H1 (cell line): Measurements from ENCODE around the gene IFT122. TPM values are rescaled to one million over a fixed set of nuclear protein-coding genes. Genes with fewer than 3 reads are reported as not detected.
A peak's percentile ranks its signal among the peaks of the same experiment; 100 is the strongest.

ENCODE experiments used
- CTCF ChIA-PET: fragments of 300-600 bp; sonication (Branson Sonifier 250); formaldehyde crosslinking; loops from one replicate; lab custom pipeline; 2021; ENCODE audit not compliant: partially characterized antibody; lab: Charles Lee
- POLR2A ChIA-PET: fragments of 300-600 bp; sonication (Branson Sonifier 250); formaldehyde crosslinking; loops from one replicate; lab custom pipeline; 2021; ENCODE audit warnings: inconsistent platforms; ENCODE audit not compliant: partially characterized antibody; lab: Charles Lee
- DNase-seq, 2 experiments: peaks; one replicate each; pipeline versions ENCODE4 v3.0.0 to v3.0.0-alpha.2; 2010 to 2022; ENCODE audit warnings: low spot score in 2 of 2, low read depth in 1 of 2, mixed read lengths in 1 of 2
- FAIRE-seq: peaks from 2 replicates; lab custom pipeline; 2011; peaks lifted over from hg19 to GRCh38; lab: Jason Lieb, UNC
- H2AFZ ChIP-seq: 2 replicates; pipeline ENCODE4 v1.8.1; 2012; ENCODE audit warnings: low read length, inconsistent platforms
- H2AK5ac ChIP-seq: 2 replicates; pipeline ENCODE4 v1.6.1; 2013; ENCODE audit warnings: low read depth, low read length
- H2BK120ac ChIP-seq: replicated peaks from 2 replicates; pipeline ENCODE3; 2013; ENCODE audit warnings: low read depth, low read length, inconsistent platforms
- H2BK12ac ChIP-seq: 2 replicates; pipeline ENCODE4 v1.6.1; 2013; ENCODE audit warnings: low read depth, low read length
- H2BK15ac ChIP-seq: 2 replicates; pipeline ENCODE4 v1.6.1; 2013; ENCODE audit warnings: low read length
- H2BK20ac ChIP-seq: 2 replicates; pipeline ENCODE4 v1.6.1; 2013; ENCODE audit warnings: low read length
- H2BK5ac ChIP-seq: 2 replicates; pipeline ENCODE4 v1.6.1; 2013; ENCODE audit warnings: low read depth, low read length
- H3K14ac ChIP-seq: 2 replicates; pipeline ENCODE4 v1.6.1; 2013; ENCODE audit warnings: inconsistent platforms; ENCODE audit not compliant: insufficient read length
- H3K18ac ChIP-seq: 2 replicates; pipeline ENCODE4 v1.6.1; 2013; ENCODE audit warnings: low read length; ENCODE audit errors: extremely low read depth
- H3K23ac ChIP-seq: 2 replicates; pipeline ENCODE4 v1.6.1; 2013; ENCODE audit warnings: inconsistent platforms; ENCODE audit not compliant: insufficient read length
- H3K23me2 ChIP-seq: 2 replicates; pipeline ENCODE4 v1.6.1; 2013; ENCODE audit warnings: low read depth, low read length
- H3K27ac ChIP-seq: 2 replicates; pipeline ENCODE4 v1.6.1; 2011; ENCODE audit warnings: low read depth, low read length, inconsistent platforms
- H3K27me3 ChIP-seq, 4 experiments: replicated peaks in 1 of 4; 1 replicate in 1 of 4; 2 replicates in 3 of 4; pipeline versions ENCODE4 v1.6.1 to v1.8.1; 2011 to 2013; ENCODE audit warnings: low read length in 3 of 4, mild to moderate bottlenecking in 3 of 4, inconsistent platforms in 2 of 4, mixed read lengths in 2 of 4, moderate library complexity in 1 of 4; ENCODE audit not compliant: control insufficient read depth in 3 of 4, insufficient read depth in 3 of 4; ENCODE audit errors: extremely low read depth in 1 of 4
- H3K36me3 ChIP-seq, 4 experiments: 2 replicates each; pipeline versions ENCODE4 v1.6.1 to v1.8.1; 2011 to 2013; ENCODE audit warnings: mild to moderate bottlenecking in 4 of 4, low read length in 3 of 4, moderate library complexity in 2 of 4, control low read depth in 1 of 4, inconsistent platforms in 1 of 4; ENCODE audit not compliant: insufficient read depth in 4 of 4, control insufficient read depth in 2 of 4
- H3K4ac ChIP-seq: replicated peaks from 2 replicates; pipeline ENCODE3; 2013; ENCODE audit warnings: low read length, low read depth, mixed read lengths, inconsistent platforms; ENCODE audit not compliant: insufficient read length
- H3K4me1 ChIP-seq, 4 experiments: replicated peaks in 1 of 4; 1 replicate in 1 of 4; 2 replicates in 3 of 4; pipeline versions ENCODE4 v1.6.1 to v1.8.1; 2011 to 2013; ENCODE audit warnings: low read length in 3 of 4, inconsistent platforms in 2 of 4, mixed read lengths in 1 of 4; ENCODE audit not compliant: insufficient read depth in 4 of 4, control insufficient read depth in 3 of 4
- H3K4me2 ChIP-seq, 2 experiments: 2 replicates each; pipeline versions ENCODE4 v1.6.1 to v1.8.1; 2011 to 2013; ENCODE audit warnings: low read depth in 2 of 2, low read length in 2 of 2, control low read depth in 1 of 2, inconsistent platforms in 1 of 2, mild to moderate bottlenecking in 1 of 2; ENCODE audit not compliant: insufficient read depth in 1 of 2
- H3K4me3 ChIP-seq, 4 experiments: fragments of 200-600, 300-600 bp in 1 of 4; sonication (generic), shearing (Covaris generic), sonication (Bioruptor Twin) in 1 of 4; 2 replicates each; pipeline versions ENCODE4 v1.5.1 to v1.8.1; 2011 to 2016; ENCODE audit warnings: low read length in 4 of 4, low read depth in 3 of 4, control low read depth in 2 of 4, inconsistent platforms in 2 of 4, mild to moderate bottlenecking in 2 of 4, mixed read lengths in 1 of 4, moderate library complexity in 1 of 4; ENCODE audit not compliant: insufficient read depth in 2 of 4; ENCODE audit errors: extremely low read depth in 1 of 4
- H3K56ac ChIP-seq: replicated peaks from 2 replicates; pipeline ENCODE3; 2013; ENCODE audit warnings: low read depth, mild to moderate bottlenecking, mixed read lengths, low read length, inconsistent platforms; ENCODE audit not compliant: insufficient read length
- H3K79me1 ChIP-seq: 2 replicates; pipeline ENCODE4 v1.6.1; 2013; ENCODE audit warnings: low read depth, low read length, control low read depth
- H3K79me2 ChIP-seq, 2 experiments: 2 replicates each; pipeline versions ENCODE4 v1.6.1 to v1.8.1; 2012 to 2013; ENCODE audit warnings: low read length in 2 of 2, mild to moderate bottlenecking in 2 of 2, inconsistent platforms in 1 of 2; ENCODE audit not compliant: insufficient read depth in 2 of 2, control insufficient read depth in 1 of 2
- H3K9ac ChIP-seq, 4 experiments: replicated peaks in 1 of 4; 1 replicate in 1 of 4; 2 replicates in 3 of 4; pipeline versions ENCODE4 v1.6.1 to v1.8.1; 2011 to 2013; ENCODE audit warnings: low read depth in 3 of 4, low read length in 3 of 4, control low read depth in 2 of 4, mild to moderate bottlenecking in 2 of 4, moderate library complexity in 2 of 4, inconsistent platforms in 1 of 4; ENCODE audit errors: extremely low read depth in 1 of 4
- H3K9me3 ChIP-seq, 2 experiments: 2 replicates each; pipeline versions ENCODE4 v1.6.1 to v1.8.1; 2012 to 2013; ENCODE audit warnings: mild to moderate bottlenecking in 2 of 2, moderate library complexity in 2 of 2, control low read depth in 1 of 2, inconsistent platforms in 1 of 2, low read depth in 1 of 2, low read length in 1 of 2, mixed read lengths in 1 of 2; ENCODE audit not compliant: insufficient read depth in 2 of 2
- H4K20me1 ChIP-seq, 2 experiments: replicated peaks in 1 of 2; 2 replicates each; pipeline versions ENCODE3 to v1.8.1; 2011 to 2013; ENCODE audit warnings: inconsistent platforms in 2 of 2, low read length in 2 of 2, mild to moderate bottlenecking in 1 of 2; ENCODE audit not compliant: insufficient read depth in 2 of 2, control insufficient read depth in 1 of 2
- H4K5ac ChIP-seq: 2 replicates; pipeline ENCODE4 v1.6.1; 2013; ENCODE audit warnings: low read length, low read depth, mixed read lengths, inconsistent platforms; ENCODE audit not compliant: insufficient read length
- H4K8ac ChIP-seq: 2 replicates; pipeline ENCODE4 v1.8.0; 2013; ENCODE audit warnings: mild to moderate bottlenecking, moderate library complexity, low read length, inconsistent platforms; ENCODE audit not compliant: insufficient read depth; ENCODE audit errors: extremely low read depth
- H4K91ac ChIP-seq: replicated peaks from 2 replicates; pipeline ENCODE3; 2013; ENCODE audit warnings: low read length, mixed read lengths, inconsistent platforms; ENCODE audit not compliant: insufficient read length
- ASH2L ChIP-seq: fragments of 200-600, 300-600 bp; sonication (generic); IDR thresholded peaks from one replicate; pipeline ENCODE4 v1.7.1; 2017; ENCODE audit warnings: low read length
- BACH1 ChIP-seq: IDR thresholded peaks from 2 replicates; pipeline ENCODE4 v1.6.1; 2012; ENCODE audit warnings: low read length, improper control_type of control experiment
- BRCA1 ChIP-seq: IDR thresholded peaks from 2 replicates; pipeline ENCODE4 v1.6.1; 2012; ENCODE audit warnings: low read depth, low read length, improper control_type of control experiment
- JUND ChIP-seq: IDR thresholded peaks from 2 replicates; pipeline ENCODE4 v1.6.1; 2011; ENCODE audit warnings: mild to moderate bottlenecking, improper control_type of control experiment, low read length
- KDM1A ChIP-seq: fragments of 200-600, 300-600 bp; sonication (generic); IDR thresholded peaks from 2 replicates; pipeline ENCODE4 v1.7.1; 2016; ENCODE audit warnings: mild to moderate bottlenecking, low read length, borderline replicate concordance
- KDM5A ChIP-seq: fragments of 200-600 bp; IDR thresholded peaks from 2 replicates; pipeline ENCODE4 v1.7.1; 2012; ENCODE audit warnings: mild to moderate bottlenecking, low read length, inconsistent platforms, mixed read lengths
- POLR2AphosphoS5 ChIP-seq: IDR thresholded peaks from 2 replicates; pipeline ENCODE4 v1.6.1; 2011; ENCODE audit warnings: low read depth, low read length
- RAD21 ChIP-seq, 2 experiments: IDR thresholded peaks in 1 of 2; conservative IDR thresholded peaks in 1 of 2; 2 replicates each; pipeline ENCODE4 v1.6.1; 2011; ENCODE audit warnings: low read depth in 2 of 2, low read length in 2 of 2, improper control_type of control experiment in 1 of 2, inconsistent platforms in 1 of 2, mild to moderate bottlenecking in 1 of 2, moderate library complexity in 1 of 2
- RBBP5 ChIP-seq: IDR thresholded peaks from 2 replicates; pipeline ENCODE4 v1.7.1; 2012; ENCODE audit warnings: low read depth, mild to moderate bottlenecking, inconsistent platforms, low read length, moderate library complexity, borderline replicate concordance
- SP1 ChIP-seq: IDR thresholded peaks from 2 replicates; pipeline ENCODE4 v1.6.1; 2011; ENCODE audit warnings: low read depth, low read length
- TBP ChIP-seq: IDR thresholded peaks from 2 replicates; pipeline ENCODE4 v1.6.1; 2011; ENCODE audit warnings: low read depth, low read length, improper control_type of control experiment
- ZNF274 ChIP-seq: IDR thresholded peaks from 2 replicates; pipeline ENCODE4 v1.7.0; 2012; ENCODE audit warnings: low read length, borderline replicate concordance; ENCODE audit errors: extremely low read depth
- WGBS, 2 experiments: shearing (Covaris generic) in 1 of 2; methylation state at CpG; one replicate each; pipeline versions ENCODE4 v1.1.6 to v1.1.7; 2013 to 2015; ENCODE audit warnings: low lambda C conversion rate in 2 of 2, mixed read lengths in 2 of 2, inconsistent platforms in 1 of 2, low coverage in 1 of 2, missing lambda C conversion rate in 1 of 2; ENCODE audit not compliant: insufficient replicate concordance in 2 of 2, insufficient coverage in 1 of 2, insufficient read length in 1 of 2; ENCODE audit errors: extremely low coverage in 1 of 2, missing lambda C conversion rate in 1 of 2; 5-methylcytosine and 5-hydroxymethylcytosine counted together
- polyA plus RNA-seq, 7 experiments: library from polyadenylated mRNA; depleted of rRNA in 3 of 7; stranded (reverse) in 5 of 7; unstranded in 2 of 7; fragments of >200 nt in 5 of 7; fragments of 200-250 nt in 2 of 7; gene quantifications; 1 replicate in 5 of 7; 2 replicates in 1 of 7; 4 replicates in 1 of 7; pipeline versions ENCODE4 v1.2.1 to v1.2.3, GENCODE V29; 2011 to 2013; ENCODE audit warnings: missing spikeins in 2 of 7, mixed read lengths in 2 of 7
- total RNA-seq: library from RNA; stranded (reverse); fragmentation: NEBNext Ultra II Directional; extraction: Animal tissue kit (Norgen Biotek cat#: 25700); gene quantifications from 2 replicates; pipeline ENCODE4 v1.2.1, GENCODE V29; 2021
- TF ChIP-seq, protein P1 (sequence below): IDR thresholded peaks from 2 replicates; pipeline ENCODE4 v1.6.1; 2011; ENCODE audit warnings: low read depth, mild to moderate bottlenecking, low read length; ENCODE audit not compliant: insufficient read depth

IFT122 gene
- total and polyA plus RNA-seq, 2 of the 8 experiments (the other 6 are each of a cell fraction or from before 2014, with no cell fraction given), result 23.7 to 25.1 TPM

- H3K18ac ChIP-seq, result peak overlapping the region; percentile 90
- ChIA-PET POLR2A (interaction anchor here (0.6 to 0.9 kb wide), 4 partner anchors 10 to 88 kb away, joined by 3 to 4 read pairs (median 3); partner anchors contain the start of gene H1-8), CTCF (interaction anchor here (0.8 to 2.5 kb wide), 5 partner anchors 9 to 47 kb away, joined by 3 to 7 read pairs (median 5); no protein-coding TSS in a partner anchor)
- H2AK5ac ChIP-seq, result peak overlapping the region; percentile 53; the same call in 1 of the 2 replicates
- H3K4me2 ChIP-seq, result peak overlapping the region; percentile 16 to 25; a peak in 3 of 4 replicates
- peak overlapping the region; percentile 81 for H4K5ac ChIP-seq
- no peak overlapping the region for H4K8ac ChIP-seq
- no peak overlapping the region for H3K14ac ChIP-seq
- H3K4me3 ChIP-seq, result no peak overlapping the region
- peak overlapping the region; percentile 89 for H2BK5ac ChIP-seq
- H3K9ac ChIP-seq, result no peak overlapping the region
- H3K23ac ChIP-seq, result no peak overlapping the region
- peak; percentile 17 to 57 for DNase-seq
- no peaks in the 10 kb centered on the region for H4K20me1 ChIP-seq
- no peaks in the 10 kb centered on the region for H3K27me3 ChIP-seq
- H3K4me1 ChIP-seq, result peaks cover 3 to 21% (median 9%) of the 10 kb centered on the region in 4 experiments
- H3K4ac ChIP-seq, result peak overlapping the region; percentile 83
- peak overlapping the region; percentile 92 for H2BK12ac ChIP-seq
- no peaks in the 10 kb centered on the region for H3K9me3 ChIP-seq
- no peak for FAIRE-seq
- no peaks in the 10 kb centered on the region for H3K79me1 ChIP-seq
- no peaks in the 10 kb centered on the region for H3K79me2 ChIP-seq
- H2BK120ac ChIP-seq, result peak overlapping the region; percentile 88
- peaks cover 2% of the 10 kb centered on the region; the same call in 1 of the 2 replicates for H3K23me2 ChIP-seq
- H3K36me3 ChIP-seq, result no peaks in the 10 kb centered on the region
- 41% methylated on average over 6 of the region's 6 CpGs; no CpG with 5 or more reads in 1 of the 2 experiments for WGBS, 2 experiments
- no peak overlapping the region for H3K27ac ChIP-seq
- H4K91ac ChIP-seq, result peak overlapping the region; percentile 98
- 0 out of 2 replicates have a peak overlapping the region, but pooled peaks have one; percentile 36 for H2BK15ac ChIP-seq
- H3K56ac ChIP-seq, result no peak overlapping the region
- H2BK20ac ChIP-seq, result peak overlapping the region; percentile 91; the same call in 1 of the 2 replicates
- peak overlapping the region; percentile 49; the same call in 1 of the 2 replicates for H2AFZ ChIP-seq
- TF ChIP-seq ZNF274 (no peak), RBBP5 (no peak), ASH2L (peak; percentile 68), POLR2AphosphoS5 (no peak), JUND (no peak), RAD21 (IDR thresholded peaks at IDR 0.05 in 1 of 2, conservative IDR thresholded peaks at IDR 0.05 in 1 of 2; ENCODE audit: low read depth in 2 of 2, low read length in 2 of 2) (no peak), TBP (no peak), KDM1A (no peak), SP1 (0 out of 2 replicates have a peak, but pooled peaks have one; percentile 24), KDM5A (no peak), BACH1 (no peak), BRCA1 (no peak)
- TF ChIP-seq, protein P1, sequence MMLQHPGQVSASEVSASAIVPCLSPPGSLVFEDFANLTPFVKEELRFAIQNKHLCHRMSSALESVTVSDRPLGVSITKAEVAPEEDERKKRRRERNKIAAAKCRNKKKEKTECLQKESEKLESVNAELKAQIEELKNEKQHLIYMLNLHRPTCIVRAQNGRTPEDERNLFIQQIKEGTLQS, result no peak
Measured at GRCh38 chr3:129530251-129530791, 90.3 kb downstream of the IFT122 start.
